SHP77 (cell line): ENCODE measurements around the gene GATD1.

Experiments
- DNase-seq, 2 experiments: peaks; one replicate each; lab custom pipeline; 2025; lab: John Stamatoyannopoulos, UW

GATD1 gene

DNA sequence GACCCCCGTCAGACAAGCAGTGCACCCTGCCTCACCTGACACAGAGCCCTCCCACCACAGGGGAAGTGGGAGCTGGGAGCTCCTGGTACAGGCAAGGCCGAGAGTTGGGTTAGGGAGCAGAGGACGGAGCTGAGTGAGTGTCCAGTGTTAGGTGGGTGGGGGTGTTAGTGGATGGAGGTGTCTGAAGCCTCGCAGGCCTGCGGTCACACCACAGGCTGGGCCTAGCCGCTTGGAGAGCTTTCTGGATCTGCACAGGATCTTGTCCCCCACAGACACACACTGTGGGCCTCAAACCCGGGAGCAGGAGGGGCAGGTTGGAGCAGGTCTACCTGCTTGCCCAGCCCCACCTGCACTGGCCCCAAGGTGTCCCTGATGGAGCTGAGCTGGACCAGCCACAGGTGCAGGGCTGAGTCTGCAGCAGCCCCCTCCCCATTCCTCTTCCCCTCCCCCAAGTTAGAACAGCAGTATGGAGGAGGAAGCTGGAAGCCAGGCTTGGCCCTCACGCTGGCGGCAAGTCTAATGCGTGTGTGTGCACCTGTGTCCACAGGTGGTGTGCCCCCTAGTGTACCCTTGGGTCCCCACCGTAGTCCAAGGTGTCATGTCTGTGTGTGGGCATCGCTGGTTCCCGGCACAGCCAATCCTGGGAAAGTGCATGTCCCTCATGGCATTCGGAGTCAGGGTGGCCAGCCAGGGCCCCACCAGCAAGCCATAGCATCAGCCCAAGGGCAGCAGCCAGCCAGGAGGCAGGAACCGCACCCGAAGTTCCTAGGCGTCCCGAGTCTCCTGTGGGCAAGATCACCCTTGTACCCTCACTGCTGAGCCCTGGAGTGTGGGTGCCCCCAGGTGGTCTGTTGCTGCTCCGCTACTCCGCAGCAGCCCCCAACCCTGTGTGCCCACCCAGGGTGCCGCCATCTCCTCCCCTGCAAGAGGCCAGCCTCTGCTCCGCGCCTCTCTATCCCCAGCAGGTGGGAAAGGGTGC is 2.0 kb upstream of the GATD1 start:
- DNase-seq, result no peak

DNA sequence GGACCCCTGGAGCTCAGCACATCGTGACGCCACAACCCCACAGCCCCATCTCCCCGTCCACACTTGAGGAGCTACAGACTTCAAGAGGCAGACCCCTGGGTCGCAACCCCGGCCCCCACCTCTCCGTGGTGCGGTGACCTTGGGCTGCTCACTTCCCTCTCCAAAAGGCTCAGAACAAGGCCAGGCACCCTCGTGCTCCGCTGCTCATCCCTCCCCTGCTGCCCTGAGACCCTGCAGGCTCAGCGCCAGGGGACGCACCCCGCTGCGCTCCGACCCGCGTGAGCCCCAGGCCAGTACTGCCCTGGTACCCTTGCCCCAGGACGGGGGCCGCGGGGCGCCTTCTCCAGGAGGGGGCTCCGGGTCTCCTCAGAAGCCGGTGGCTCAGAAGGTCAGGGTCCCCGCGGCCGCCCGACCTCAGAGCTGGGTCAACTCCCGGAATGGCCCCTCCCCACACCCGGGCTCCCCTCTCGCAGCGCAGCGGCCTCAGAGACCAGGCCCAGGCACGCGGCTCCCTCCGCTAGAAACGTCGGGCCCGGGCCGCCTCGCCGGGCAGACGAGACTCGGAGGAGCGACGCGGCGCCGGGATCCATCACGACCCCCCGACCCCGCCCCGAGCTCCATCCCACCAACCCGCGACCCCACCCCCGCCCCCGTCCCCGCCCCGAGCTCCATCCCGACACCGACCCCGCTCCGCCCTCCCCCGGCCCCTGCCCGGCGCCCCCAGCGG is 563 bp downstream of the GATD1 start:
- no peak for DNase-seq

DNA sequence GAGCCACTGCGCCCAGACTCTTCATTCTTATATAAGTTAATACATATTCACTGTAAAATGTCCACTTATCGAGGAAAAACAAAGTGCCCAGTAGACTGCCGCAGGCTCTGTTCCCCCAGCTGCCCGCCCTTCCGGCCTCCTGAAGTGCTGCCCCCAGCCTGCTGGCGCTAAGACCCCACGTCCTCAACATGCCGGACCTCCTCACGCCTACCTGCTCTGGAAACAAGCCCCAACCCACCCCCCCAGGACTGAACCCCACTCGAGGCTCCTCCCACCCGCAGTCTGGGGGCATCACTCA is 1.1 kb downstream of the GATD1 start:
- DNase-seq, result no peak

DNA sequence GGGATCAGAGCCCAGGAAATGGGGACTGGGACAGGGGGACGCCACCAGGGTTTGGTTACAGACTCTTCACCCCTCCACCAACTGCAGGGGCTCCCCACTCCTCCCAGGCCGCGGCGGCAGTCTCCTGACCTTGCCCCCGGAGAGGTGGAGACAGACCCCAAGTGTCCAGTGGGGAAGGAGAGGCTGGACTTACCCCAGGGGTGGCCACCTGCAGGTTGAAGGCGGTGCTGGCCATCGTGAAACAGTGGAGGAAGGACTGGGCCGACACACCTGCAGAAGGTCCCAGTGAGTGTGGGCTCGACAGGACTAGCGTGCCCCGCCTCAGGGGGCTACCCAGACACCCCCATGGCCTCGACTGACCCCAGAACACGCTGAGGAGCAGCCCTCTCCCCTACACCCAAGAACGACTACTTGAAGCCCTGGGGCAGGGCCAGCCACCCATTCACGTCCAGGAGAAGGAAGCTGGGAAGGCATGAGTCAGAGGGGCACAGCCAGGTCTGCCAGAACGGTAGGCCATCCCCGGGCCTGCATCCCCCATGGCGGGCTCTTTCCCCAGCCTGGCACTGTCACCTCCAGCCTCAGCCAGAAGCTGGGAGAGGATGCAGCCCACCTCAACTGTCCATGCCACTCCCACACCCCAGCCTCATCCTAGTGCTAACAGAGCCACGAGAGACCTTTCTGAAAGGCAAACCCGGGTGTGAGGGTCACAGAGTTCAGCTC is 2.3 kb downstream of the GATD1 start:
- DNase-seq, result no peak

GRCh38 chr11:773830-774229 is 3.5 kb downstream of the GATD1 start:
- DNase-seq, result no peak

DNA sequence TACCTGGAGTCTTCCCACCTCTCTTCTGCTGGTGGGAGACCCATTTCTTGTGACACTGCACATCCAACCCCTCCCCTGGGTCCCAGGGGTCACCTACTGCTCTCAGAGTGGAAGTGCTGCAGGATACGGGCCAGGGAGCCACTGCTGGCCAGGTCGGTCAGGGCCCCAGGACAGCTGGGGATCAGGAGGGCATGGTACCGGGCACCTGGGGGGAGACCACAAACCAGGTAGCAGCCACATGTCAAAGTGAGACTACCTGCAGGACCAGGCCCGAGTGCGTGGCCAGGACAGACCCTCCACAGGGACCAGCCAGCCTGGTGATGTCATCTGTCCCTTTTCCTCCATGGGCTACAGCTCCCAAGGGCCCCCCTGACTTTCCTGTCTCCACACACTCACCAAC is 3.9 kb downstream of the GATD1 start:
- no peak for DNase-seq

DNA sequence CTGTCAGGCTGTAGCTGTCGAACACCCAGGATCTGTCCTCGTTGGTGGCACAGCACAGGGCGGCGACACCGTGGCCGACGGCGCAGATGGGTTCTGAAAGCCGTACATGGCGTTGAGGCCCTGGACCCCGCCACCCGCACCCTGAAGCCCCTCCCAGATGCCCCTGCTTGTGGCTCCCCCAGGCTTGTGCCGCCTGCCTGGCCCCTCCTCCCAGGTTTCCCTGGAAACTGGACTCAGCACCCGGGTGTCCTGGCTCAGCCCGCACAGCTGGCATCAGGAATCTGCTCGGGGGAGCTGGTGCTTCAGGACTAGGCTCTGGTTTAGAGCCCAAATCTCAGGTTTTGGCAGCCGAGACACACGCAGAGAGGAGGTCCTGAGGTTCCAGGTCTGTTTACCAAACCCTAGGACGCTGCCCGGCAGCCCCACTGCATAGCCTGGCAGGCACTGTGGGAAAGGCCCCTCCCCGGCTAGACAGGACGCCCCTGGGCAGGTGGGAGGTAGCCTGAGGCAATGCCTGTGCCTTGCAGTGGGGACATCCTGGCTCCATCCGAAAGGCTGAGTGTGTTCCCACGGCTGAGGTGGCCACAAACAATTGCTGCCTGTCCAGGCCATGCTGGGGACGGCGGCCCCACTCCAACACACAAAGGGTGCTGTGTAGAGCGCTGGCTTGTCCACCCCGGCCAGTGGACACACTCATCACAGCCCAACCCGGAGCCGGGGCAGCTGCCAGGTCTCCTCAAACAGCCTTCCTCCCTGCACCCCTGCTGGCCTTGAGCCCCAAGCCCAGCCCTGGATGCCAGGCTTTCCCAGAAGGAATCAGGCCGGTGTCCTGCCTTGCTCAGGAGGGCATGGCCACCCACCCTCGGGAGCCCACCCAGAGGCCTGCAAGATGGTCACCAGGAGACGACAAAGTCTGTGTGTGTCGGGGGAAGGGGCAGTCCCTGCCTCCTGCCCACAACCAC is 4.6 kb downstream of the GATD1 start:
- DNase-seq, result no peak

DNA sequence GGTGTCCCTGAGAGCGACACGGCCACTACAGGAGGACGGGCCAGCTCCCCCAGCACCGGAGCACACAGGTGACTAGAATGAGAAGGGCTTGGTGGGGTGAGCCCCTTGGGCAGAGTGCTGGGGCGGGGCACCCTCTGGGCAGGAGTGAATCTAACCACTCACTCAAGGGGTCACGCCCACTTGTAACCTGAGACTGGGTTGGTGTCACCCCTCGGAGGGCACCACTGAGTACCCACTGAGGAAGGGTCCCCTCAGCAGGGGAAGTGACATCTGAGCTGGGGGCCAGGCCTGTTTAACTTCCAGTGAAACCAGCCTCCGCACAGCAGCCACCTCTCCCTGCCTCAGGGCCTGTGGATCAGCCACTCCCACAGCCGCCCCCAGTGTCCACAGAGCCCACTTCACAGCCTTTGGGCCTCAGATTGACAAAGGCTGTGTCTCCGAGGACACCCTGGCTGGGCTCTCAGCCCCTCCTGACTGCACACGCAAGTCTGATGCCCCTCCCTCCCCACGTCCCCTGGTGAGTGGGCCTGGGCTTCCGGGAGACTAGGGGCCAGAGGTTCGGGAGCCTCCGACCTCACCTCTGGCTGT is 5.6 kb downstream of the GATD1 start:
- DNase-seq, result no peak

- DNase-seq, result no peak
Observed at GRCh38 chr11:770642-771616, 6.4 kb downstream of the GATD1 start.

DNA sequence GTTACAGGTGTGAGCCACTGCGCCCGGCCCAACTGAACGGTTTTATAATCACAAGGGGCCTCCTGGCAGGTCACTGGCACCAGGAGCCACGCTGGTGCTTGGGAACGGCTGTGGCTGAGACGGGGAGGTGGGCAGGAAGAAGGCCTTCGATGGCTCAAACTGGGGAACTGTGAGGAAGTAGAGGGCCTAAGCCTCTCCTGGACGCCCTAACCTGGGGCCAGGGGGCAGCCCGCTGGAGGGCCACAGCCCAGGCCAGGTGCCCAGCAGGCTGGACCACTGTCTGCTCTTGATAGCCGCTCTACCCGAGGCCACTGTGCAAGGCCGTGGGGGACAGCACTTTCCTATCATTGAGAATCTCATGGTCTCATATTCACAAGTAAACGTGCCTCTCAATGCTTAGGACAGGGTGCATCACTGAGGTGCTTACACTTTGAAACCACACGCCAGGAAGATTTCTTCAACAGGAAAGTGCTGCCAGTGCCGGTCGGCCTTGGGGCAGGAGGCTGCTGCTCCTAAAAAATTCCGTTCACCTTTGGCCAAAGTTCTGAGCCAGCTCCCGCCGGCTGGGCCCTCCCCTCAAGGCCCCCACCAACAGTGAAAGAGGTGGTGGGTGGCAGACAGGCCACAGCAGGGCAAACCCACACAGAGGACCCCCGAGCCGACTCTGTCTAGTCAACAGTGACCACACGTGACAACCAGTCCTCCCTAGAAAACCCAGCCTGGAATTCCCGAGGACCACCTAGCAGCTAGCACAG is 7.2 kb downstream of the GATD1 start:
- DNase-seq, result no peak

GRCh38 chr11:767238-767637 is 10.0 kb downstream of the GATD1 start:
- DNase-seq, result no peak

- DNase-seq, result no peak
Observed at GRCh38 chr11:766936-767210, 10.4 kb downstream of the GATD1 start.

- no peak for DNase-seq
Observed at GRCh38 chr11:766106-766935, 11.0 kb downstream of the GATD1 start.

DNA sequence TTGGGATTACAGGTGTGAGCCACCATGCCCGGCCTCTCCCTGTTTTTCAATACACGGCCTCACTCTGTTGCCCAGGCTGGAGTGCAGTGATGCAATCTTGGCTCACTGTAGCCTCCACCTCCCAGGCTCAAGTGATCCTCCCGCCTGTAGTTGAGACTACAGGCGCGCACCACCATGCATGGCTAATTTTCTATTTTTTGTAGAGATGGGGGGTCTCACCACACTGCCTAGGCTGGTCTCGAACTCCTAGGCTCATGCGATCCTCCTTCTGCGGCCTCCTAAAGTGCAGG is 11.5 kb downstream of the GATD1 start:
- DNase-seq, result no peak

GRCh38 chr11:765025-765801 is 12.1 kb downstream of the GATD1 start:
- DNase-seq, result peak; percentile 9 to 23

- DNase-seq, result no peak
Observed at GRCh38 chr11:764322-765024, 12.8 kb downstream of the GATD1 start.

- no peak for DNase-seq
Observed at GRCh38 chr11:763549-764321, 13.6 kb downstream of the GATD1 start.
